GM18868 (cell line): ENCODE results near the gene SIN3A.
"Not testable (repeated sequence)": the region's sequence is repeated elsewhere in the genome, so short reads cannot be mapped to it uniquely, and the experiment has no call there.

Experiments used
- ATAC-seq: cut with Tn5 transposase; IDR thresholded peaks from one replicate; pipeline ENCODE4 v1.9.1; 2021; ENCODE audit warnings: mild to moderate bottlenecking, moderate library complexity; ENCODE audit not compliant: unreplicated experiment

SIN3A gene

DNA sequence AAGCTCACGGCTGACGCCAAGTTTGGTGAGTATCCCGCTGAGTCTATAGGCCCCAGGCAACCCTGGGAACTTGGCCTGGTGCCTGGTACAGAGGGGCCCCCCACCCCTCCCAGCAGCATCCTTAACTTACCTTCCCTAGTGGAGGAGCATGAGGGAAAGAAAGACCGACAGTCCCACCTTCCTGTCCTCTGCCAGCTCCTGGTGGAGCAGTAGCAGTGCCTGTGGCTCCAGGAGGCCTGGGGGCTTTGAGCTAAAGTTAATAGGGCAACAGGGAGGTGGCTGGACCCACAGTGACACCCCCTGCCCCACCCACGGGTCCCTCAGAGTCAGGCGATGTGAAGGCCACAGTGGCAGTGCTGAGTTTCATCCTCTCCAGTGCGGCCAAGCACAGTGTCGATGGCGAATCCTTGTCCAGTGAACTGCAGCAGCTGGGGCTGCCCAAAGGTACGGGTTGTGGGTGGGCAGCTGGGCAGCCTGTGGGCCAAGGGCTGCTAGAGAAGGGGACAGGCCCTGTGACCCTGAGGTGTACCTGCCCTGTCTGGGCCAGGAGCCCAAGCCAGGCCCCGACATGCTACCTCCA lies 112.7 kb downstream of the SIN3A start:
- ATAC-seq, result no peak

DNA sequence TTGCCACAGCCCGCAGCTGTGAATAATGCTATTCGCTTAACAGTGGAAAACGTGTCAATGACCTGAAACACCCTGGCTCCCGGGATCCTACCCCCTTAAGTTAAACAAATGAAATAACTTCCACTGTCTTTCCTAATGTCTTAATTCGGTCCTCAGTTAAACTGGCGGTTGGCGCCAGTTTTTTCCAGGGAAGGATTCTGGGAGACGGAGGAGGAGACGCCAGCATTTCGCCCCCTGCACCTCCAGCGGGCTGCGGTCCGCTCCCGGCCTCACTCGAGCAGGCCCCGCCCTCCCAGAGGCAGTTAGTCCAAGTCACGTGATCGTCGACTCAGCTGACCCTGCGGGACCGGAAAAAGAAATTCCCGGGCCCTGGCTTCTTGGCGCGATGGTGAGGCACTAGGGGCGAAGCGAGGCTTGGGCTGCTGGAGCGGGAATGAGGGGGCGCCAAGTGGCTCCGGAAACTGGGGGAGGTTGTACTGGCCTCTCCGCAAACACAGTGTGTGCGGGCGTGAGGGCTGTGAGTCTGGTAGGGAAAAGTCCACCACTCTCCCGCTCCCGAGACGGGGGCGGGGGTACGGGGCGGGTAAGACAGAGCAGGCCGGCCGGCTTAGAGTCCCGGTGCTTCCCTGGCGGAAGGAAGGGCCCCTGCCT lies 115.7 kb downstream of the SIN3A start, which contains the start of gene COMMD4:
Gene COMMD4, plus strand, starts transcription at position 359 of the 651 bp plus-strand sequence. Its CDS starts 27 bp downstream, at position 386.
- ATAC-seq, result peak; percentile 53

DNA sequence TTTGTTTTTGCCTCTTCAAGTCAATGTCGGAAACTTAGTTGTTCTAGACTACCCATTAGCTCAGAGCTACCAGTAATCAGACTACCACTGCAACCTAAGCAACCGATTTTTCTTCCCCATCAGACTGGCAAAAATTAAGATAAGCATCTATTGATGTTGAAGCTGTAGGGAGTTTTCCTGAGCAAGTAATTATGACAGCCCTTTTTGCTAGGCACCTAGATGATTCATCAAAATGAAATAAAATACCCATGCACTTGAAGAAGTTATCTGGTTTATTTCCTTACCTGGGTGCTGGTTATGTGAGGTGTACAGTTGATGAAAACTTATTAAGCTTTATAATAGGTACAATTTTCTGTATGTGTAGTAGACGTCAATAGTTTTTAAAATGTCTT lies 116.2 kb downstream of the SIN3A start:
- ATAC-seq, result no peak

DNA sequence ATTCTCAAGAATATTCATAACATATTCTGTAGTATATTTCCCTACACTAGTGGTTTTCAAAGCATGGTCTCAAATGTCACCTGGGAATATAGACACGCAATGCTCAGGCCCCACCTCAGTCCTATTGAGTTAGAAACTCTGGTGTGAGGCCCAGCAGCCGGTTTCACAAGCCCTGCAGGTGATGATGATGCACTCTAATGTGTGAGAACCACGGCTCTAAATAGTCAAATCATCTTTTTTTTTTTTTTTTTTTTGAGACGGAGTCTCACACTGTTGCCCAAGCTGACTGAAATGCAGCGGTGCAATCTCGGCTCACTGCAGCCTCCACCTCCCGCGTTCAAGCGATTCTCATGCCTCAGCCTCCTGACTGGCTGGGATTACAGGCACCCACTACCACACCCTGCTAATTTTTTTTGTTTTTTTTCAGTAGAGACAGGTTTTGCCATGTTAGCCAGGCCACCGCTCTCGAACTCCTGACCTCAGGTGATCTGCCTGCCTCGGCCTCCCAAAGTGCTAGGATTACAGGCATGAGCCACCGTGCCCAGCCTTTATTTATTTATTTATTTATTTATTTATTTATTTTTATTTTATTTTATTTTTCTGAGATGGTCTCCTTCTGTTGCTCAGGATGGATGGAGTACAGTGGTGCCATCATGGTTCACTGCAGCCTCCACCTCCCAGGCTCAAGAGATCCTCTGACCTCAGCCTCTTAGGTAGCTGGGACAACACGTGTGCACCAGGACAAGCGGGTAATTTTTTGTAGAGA lies 117.7 kb downstream of the SIN3A start:
- not testable (repeated sequence) for ATAC-seq

DNA sequence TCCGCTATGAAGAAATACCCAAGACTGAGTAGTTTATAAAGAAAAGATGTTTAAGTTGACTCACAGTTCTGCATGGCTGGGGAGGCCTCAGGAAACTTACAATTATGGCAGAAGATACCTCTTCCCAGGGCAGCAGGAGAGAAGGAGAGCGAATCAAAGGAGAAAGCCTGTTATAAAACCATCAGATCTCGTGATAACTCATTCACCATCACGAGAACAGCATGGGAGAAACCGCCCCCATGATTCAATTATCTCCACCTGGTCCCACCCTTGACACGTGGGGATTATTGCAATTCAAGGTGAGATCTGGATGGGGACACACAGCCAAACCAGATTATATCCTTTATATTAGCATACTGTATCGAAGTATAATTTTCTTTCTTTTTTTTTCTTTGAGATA lies 119.4 kb downstream of the SIN3A start:
- ATAC-seq, result not testable (repeated sequence)

DNA sequence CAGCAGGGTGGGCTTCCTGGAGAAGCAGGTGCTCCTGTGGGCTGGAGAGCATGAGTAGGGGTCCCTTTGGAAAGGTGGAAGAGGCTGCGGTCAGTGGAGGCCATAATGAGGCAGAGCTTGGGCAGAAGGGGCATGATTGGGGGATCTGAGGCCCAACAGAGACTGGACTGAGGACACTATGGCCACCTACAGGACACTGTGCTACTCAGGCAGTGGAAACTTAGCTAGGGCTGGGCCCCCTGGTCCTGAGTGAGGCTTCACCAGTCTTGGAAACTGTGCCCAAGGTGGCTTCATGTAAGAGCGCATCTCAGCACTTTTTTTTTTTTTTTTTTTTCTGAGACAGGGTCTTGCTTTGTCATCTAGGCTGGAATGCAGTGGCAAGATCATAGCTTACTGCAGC lies 121.9 kb downstream of the SIN3A start:
- ATAC-seq, result no peak

DNA sequence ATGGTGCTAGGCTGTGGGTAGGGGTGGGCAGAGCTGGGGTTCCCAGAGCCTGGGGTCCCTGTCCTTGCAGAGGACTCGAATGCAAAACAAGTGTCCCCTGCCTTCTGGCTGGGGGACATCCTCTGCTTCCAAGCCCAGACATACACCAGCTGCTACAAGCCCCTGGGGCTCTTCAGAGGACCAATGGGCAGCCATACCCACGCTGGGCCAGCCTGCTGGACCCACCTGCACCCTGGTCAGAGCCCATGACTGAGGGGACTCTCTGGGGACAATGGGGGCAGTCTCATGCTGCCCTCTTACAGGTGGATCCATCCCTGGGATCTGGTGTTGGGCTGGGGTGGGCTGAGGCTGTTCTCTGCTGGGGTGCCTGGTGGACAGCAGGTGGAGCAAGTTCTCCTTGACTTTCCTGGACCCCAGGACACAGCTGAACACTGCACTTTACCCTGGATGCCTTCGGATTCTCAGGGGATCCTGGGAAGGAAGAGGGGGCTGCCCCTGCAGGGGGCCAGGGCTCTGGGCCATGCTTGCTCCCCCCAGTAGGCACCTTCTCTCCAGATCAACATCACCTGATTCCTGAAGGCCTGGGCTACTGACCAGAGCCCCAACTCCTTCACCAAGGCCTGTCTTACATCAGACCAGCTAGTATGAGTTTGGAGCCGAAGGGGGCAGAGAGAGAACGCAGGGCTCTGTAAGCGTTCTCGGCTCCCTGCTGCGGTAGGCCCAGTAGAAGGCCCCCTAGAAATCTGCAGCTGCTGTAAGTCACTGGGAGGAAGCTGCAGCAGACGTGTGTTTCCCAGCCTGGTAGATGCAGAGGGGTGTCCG lies 122.8 kb downstream of the SIN3A start:
- ATAC-seq, result no peak

DNA sequence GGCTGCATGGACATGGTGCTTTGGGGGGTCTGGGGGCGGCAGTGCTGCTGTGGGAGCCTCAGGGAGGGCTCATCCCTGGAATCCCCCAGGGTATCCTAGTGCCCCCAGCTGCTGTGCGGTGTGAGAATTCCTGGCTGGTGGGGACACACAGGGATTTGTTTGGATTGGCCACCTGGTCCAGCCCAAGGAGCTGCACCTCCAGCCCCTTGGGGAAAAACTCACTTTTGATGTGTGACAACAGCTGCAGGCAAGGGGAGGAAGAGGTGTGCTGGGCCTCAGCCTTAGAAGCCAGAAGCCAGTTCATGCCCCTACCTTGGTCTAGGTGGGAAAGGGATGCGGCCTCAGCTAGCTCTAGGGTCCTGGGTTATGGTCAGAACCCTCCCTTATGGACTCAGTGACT lies 124.0 kb downstream of the SIN3A start:
- no peak for ATAC-seq

DNA sequence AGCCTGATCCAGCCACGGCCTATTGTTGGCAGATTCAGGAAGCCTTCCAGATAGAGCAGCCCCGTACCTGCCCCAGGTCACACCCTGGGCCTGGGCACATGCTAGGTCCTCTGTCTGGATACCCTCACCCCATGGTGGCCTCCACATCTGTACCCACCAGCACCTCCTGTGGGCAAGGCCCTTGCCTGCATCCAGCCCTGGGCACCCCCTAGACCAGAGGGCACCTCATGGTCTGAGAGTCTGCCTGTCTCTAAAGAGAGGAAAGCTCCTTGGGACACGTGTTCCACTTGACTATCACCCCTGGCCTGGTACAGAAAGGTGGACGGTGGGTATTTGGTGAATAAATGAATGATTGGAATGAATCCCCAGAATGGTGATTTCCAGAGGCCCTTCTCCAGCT lies 124.5 kb downstream of the SIN3A start:
- ATAC-seq, result no peak

DNA sequence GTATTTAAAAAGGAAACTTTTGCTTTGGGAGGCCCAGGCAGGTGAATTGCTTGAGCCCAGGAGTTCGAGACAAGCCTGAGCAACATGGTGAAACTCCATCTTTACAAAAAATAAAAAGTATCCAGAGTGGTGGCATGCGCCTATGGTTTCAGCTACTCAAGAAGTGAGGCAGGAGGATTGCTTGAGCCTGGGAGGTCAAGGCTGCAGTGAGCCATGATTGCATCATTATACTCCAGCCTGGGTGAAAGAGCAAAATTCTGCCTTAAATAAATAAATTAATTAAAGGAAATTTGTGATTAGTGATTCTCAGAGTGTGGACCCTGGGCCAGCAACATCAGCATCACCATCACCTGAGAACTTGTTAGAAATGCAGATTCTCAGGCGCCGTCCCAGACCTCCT lies 125.6 kb downstream of the SIN3A start:
- ATAC-seq, result no peak

DNA sequence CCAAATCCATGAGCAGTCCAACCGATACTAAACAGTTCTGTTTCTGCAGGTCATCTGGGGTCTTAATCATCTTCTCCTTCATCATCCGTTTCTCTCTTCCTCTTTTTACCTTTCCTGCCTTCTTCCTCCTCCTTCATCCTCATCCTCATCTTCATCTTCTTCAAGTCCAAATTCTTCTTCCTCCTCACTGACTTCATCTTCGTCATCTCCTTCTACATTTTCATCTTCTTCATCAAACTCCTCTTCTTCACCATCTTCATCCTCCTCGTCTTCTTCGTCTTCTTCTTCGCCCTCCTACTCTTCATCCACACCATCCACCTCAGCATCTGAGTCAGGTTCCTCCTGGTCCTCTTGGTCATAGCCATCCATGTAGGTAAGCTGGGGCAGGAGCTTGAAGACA lies 129.8 kb downstream of the SIN3A start:
- no peak for ATAC-seq
